ENCODE data around the gene TNS4.

- TF ChIP-seq CTCF (IDR thresholded peaks at IDR 0.05; ENCODE audit: insufficient read depth, low read depth, low read length): no peak
- TF ChIP-seq EZH2 (IDR thresholded peaks at IDR 0.05; ENCODE audit: insufficient read depth, low read length): no peak
Observed at GRCh38 chr17:40468560-40468959, 32.9 kb downstream of the TNS4 start.

All from astrocyte (in vitro differentiated cells and primary cell).